PFSK-1 (cell line): ENCODE data around the gene DBNL.

Source experiments
- POLR2AphosphoS5 ChIP-seq: IDR thresholded peaks from 2 replicates; pipeline ENCODE4 v1.6.1; 2012; ENCODE audit warnings: low read depth, mild to moderate bottlenecking, control low read depth, low read length, moderate library complexity
- REST ChIP-seq, 2 experiments: IDR thresholded peaks; 2 replicates each; pipeline versions ENCODE4 v1.6.1 to v1.8.0; 2011 to 2012; ENCODE audit warnings: low read depth in 2 of 2, low read length in 2 of 2, control low read depth in 1 of 2, inconsistent platforms in 1 of 2, mild to moderate bottlenecking in 1 of 2, moderate library complexity in 1 of 2; ENCODE audit not compliant: insufficient read depth in 1 of 2
- SIN3A ChIP-seq: IDR thresholded peaks from 2 replicates; pipeline ENCODE4 v1.6.1; 2012; ENCODE audit warnings: mild to moderate bottlenecking, low read length, moderate library complexity, borderline replicate concordance; ENCODE audit not compliant: insufficient read depth

- TF ChIP-seq SIN3A (no peak), POLR2AphosphoS5 (no peak), REST (IDR thresholded peaks at IDR 0.05; ENCODE audit: insufficient read depth in 1 of 2, low read depth in 2 of 2, low read length in 2 of 2) (no peak)
Measured at GRCh38 chr7:44086627-44087026, 42.1 kb downstream of the DBNL start.
